Astrocyte (in vitro differentiated cells and primary cell): Measurements from ENCODE around the gene CPNE4. TPM values are rescaled to one million over a fixed set of nuclear protein-coding genes. Genes with fewer than 3 reads are reported as not detected.

Source experiments
- DNase-seq: peaks from one replicate; pipeline ENCODE4 v3.0.0-alpha.2; 2010; ENCODE audit warnings: low read depth
- FAIRE-seq: peaks from 2 replicates; lab custom pipeline; 2011; peaks lifted over from hg19 to GRCh38; lab: Jason Lieb, UNC
- H2AFZ ChIP-seq: 2 replicates; pipeline ENCODE4 v1.6.0; 2012; ENCODE audit warnings: low read depth, low read length, inconsistent platforms
- H3K27ac ChIP-seq: 2 replicates; pipeline ENCODE4 v1.5.1; 2011; ENCODE audit warnings: low read depth, low read length, inconsistent platforms
- H3K27me3 ChIP-seq: 2 replicates; pipeline ENCODE4 v1.6.0; 2011; ENCODE audit warnings: low read length, inconsistent platforms; ENCODE audit not compliant: insufficient read depth
- H3K36me3 ChIP-seq: 2 replicates; pipeline ENCODE4 v1.5.1; 2011; ENCODE audit warnings: low read length, inconsistent platforms; ENCODE audit not compliant: insufficient read depth
- H3K4me1 ChIP-seq: 2 replicates; pipeline ENCODE4 v1.5.1; 2011; ENCODE audit warnings: low read length, inconsistent platforms; ENCODE audit not compliant: insufficient read depth
- H3K4me2 ChIP-seq: 2 replicates; pipeline ENCODE4 v1.6.0; 2012; ENCODE audit warnings: low read length, inconsistent platforms
- H3K4me3 ChIP-seq: 2 replicates; pipeline ENCODE4 v1.5.1; 2011; ENCODE audit warnings: low read depth, mild to moderate bottlenecking, low read length, inconsistent platforms; ENCODE audit not compliant: insufficient read depth
- H3K79me2 ChIP-seq: 2 replicates; pipeline ENCODE4 v1.6.0; 2012; ENCODE audit warnings: mild to moderate bottlenecking, low read length, inconsistent platforms; ENCODE audit not compliant: insufficient read depth
- H3K9ac ChIP-seq: 2 replicates; pipeline ENCODE4 v1.6.0; 2012; ENCODE audit warnings: mild to moderate bottlenecking, low read length, inconsistent platforms
- H3K9me3 ChIP-seq: 2 replicates; pipeline ENCODE4 v1.5.1; 2012; ENCODE audit warnings: low read depth, mild to moderate bottlenecking, low read length, inconsistent platforms; ENCODE audit not compliant: insufficient read depth
- H4K20me1 ChIP-seq: 2 replicates; pipeline ENCODE4 v1.6.0; 2012; ENCODE audit warnings: low read length, inconsistent platforms; ENCODE audit not compliant: insufficient read depth
- H3K27ac Mint-ChIP-seq: one replicate; pipeline ENCODE4 v1.8.0; 2021; ENCODE audit warnings: mild to moderate bottlenecking, mixed read lengths; ENCODE audit not compliant: unreplicated experiment
- H3K27me3 Mint-ChIP-seq: one replicate; pipeline ENCODE4 v1.8.0; 2021; ENCODE audit warnings: low read depth, mixed read lengths; ENCODE audit not compliant: unreplicated experiment
- H3K36me3 Mint-ChIP-seq: one replicate; pipeline ENCODE4 v1.8.0; 2021; ENCODE audit warnings: low read depth, mixed read lengths; ENCODE audit not compliant: unreplicated experiment
- H3K4me1 Mint-ChIP-seq: one replicate; pipeline ENCODE4 v1.8.0; 2021; ENCODE audit warnings: low read depth, mixed read lengths; ENCODE audit not compliant: unreplicated experiment
- H3K4me3 Mint-ChIP-seq: one replicate; pipeline ENCODE4 v1.8.0; 2021; ENCODE audit warnings: mild to moderate bottlenecking, moderate library complexity, mixed read lengths; ENCODE audit not compliant: unreplicated experiment
- H3K9me3 Mint-ChIP-seq: one replicate; pipeline ENCODE4 v1.8.0; 2021; ENCODE audit warnings: mild to moderate bottlenecking, mixed read lengths; ENCODE audit not compliant: unreplicated experiment
- EZH2 ChIP-seq: IDR thresholded peaks from 2 replicates; pipeline ENCODE4 v1.6.1; 2012; ENCODE audit warnings: mild to moderate bottlenecking, low read length, inconsistent platforms; ENCODE audit not compliant: insufficient read depth
- total RNA-seq: library from RNA; stranded (reverse); gene quantifications from 2 replicates; pipeline ENCODE4 v1.2.1, GENCODE V29; 2021
- TF ChIP-seq, protein P1 (sequence below): IDR thresholded peaks from 2 replicates; pipeline ENCODE4 v1.5.1; 2011; ENCODE audit warnings: low read depth, mild to moderate bottlenecking, inconsistent platforms, low read length, moderate library complexity; ENCODE audit not compliant: insufficient read depth

CPNE4 gene
- total RNA-seq, 1 donor from 2014 or later = 0.68 TPM

DNA sequence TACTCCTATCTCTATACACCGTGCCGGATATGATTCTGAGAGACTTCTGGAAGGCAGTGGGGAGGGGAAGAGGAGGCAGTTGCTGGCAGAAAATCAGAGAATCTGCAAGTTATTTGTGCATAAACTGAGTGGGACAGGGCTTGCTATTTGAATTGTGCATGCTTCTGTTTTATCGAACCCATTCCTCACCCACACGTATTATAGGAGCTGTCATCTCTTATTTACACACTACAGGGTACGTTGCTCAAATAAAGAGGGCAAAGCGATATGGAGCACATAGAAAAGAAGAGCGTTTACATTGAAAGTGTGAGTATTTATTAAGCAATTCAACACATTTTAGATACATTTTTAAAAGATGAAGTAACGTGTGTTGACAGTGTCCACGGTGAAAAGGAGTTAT is 191.6 kb downstream of the CPNE4 start:
- Mint-ChIP-seq H3K27ac (no peak overlapping the region), H3K36me3 (no peaks in the 10 kb centered on the region), H3K9me3 (no peaks in the 10 kb centered on the region), H3K27me3 (peaks cover 4% of the 10 kb centered on the region), H3K4me1 (peaks cover 4% of the 10 kb centered on the region), H3K4me3 (no peak overlapping the region)
- no peak for TF ChIP-seq EZH2
- TF ChIP-seq, protein P1, sequence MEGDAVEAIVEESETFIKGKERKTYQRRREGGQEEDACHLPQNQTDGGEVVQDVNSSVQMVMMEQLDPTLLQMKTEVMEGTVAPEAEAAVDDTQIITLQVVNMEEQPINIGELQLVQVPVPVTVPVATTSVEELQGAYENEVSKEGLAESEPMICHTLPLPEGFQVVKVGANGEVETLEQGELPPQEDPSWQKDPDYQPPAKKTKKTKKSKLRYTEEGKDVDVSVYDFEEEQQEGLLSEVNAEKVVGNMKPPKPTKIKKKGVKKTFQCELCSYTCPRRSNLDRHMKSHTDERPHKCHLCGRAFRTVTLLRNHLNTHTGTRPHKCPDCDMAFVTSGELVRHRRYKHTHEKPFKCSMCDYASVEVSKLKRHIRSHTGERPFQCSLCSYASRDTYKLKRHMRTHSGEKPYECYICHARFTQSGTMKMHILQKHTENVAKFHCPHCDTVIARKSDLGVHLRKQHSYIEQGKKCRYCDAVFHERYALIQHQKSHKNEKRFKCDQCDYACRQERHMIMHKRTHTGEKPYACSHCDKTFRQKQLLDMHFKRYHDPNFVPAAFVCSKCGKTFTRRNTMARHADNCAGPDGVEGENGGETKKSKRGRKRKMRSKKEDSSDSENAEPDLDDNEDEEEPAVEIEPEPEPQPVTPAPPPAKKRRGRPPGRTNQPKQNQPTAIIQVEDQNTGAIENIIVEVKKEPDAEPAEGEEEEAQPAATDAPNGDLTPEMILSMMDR = no peak
- no peaks in the 10 kb centered on the region for H3K9me3 ChIP-seq
- DNase-seq (no peak), FAIRE-seq (no peak)
- H3K4me1 ChIP-seq = no peaks in the 10 kb centered on the region
- H3K4me3 ChIP-seq = no peak overlapping the region
- H3K27me3 ChIP-seq = no peaks in the 10 kb centered on the region
- no peaks in the 10 kb centered on the region for H3K36me3 ChIP-seq
- H2AFZ ChIP-seq = no peak overlapping the region
- no peak overlapping the region for H3K27ac ChIP-seq
- no peak overlapping the region for H3K9ac ChIP-seq
- no peak overlapping the region for H3K4me2 ChIP-seq
- no peaks in the 10 kb centered on the region for H3K79me2 ChIP-seq
- no peaks in the 10 kb centered on the region for H4K20me1 ChIP-seq

DNA sequence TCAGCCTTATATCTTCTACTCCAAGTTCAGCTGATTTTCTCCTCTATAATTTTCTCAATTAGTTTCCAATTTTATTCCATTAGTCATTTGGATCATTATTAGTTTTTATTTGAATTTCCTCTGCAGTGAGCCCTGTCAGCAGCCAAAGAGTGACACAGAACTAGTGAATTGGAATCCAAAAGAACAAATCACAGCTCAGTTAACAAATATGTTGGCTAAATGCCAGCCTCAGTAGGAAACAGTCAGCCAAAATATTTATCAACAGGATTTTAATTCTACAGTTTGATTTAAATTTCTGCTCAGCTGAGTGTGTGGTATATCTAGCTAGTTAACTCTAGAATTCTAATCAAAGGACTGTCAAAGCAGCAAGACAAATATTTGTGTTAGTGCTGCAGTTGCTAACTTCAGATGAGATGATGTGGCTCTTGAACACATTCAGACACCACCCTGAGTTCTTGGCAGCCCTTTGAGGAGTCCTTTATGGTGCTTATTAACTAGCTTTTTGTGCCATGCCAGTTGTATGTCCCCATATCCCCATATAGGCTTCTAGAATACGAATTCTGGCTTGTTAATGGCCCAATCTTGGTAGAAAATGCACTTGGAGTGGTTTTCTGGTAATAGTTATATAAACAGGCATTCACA is 194.5 kb downstream of the CPNE4 start:
- no peaks in the 10 kb centered on the region for H3K79me2 ChIP-seq
- FAIRE-seq (no peak), DNase-seq (peak; percentile 2)
- H3K4me1 ChIP-seq = no peaks in the 10 kb centered on the region
- H3K9ac ChIP-seq = no peak overlapping the region
- no peak overlapping the region for H3K4me3 ChIP-seq
- H3K36me3 ChIP-seq = no peaks in the 10 kb centered on the region
- Mint-ChIP-seq H3K36me3 (no peaks in the 10 kb centered on the region), H3K27me3 (no peaks in the 10 kb centered on the region), H3K4me3 (no peak overlapping the region), H3K27ac (no peak overlapping the region), H3K9me3 (no peaks in the 10 kb centered on the region), H3K4me1 (peaks cover 4% of the 10 kb centered on the region)
- no peaks in the 10 kb centered on the region for H3K9me3 ChIP-seq
- TF ChIP-seq, protein P1 = no peak
- TF ChIP-seq EZH2 = no peak
- no peaks in the 10 kb centered on the region for H3K27me3 ChIP-seq
- H4K20me1 ChIP-seq = no peaks in the 10 kb centered on the region
- no peak overlapping the region for H3K4me2 ChIP-seq
- no peak overlapping the region for H3K27ac ChIP-seq
- H2AFZ ChIP-seq = no peak overlapping the region

DNA sequence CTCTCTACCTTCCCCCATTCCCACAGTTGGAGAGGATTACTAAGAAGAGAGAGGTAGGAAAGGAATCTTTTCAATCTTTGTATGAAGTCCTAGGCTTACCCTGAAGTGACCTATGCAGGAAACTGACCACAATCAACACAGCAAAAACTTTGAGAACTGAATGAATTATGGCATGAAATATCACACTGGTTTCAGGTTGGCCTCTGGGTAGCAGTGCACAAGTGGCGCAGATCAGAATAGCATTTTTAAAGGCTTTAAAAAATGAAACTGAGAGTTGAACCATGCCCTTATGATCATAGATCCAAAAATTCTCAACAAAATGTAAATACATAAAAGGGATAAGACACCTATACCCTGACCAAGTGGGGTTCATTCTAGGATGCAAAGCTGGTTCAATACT is 198.9 kb downstream of the CPNE4 start:
- no peaks in the 10 kb centered on the region for H3K9me3 ChIP-seq
- DNase-seq (no peak), FAIRE-seq (no peak)
- Mint-ChIP-seq H3K4me3 (no peak overlapping the region), H3K4me1 (peaks cover 4% of the 10 kb centered on the region), H3K36me3 (no peaks in the 10 kb centered on the region), H3K9me3 (no peaks in the 10 kb centered on the region), H3K27me3 (no peaks in the 10 kb centered on the region), H3K27ac (no peak overlapping the region)
- H3K9ac ChIP-seq = no peak overlapping the region
- TF ChIP-seq, protein P1 = no peak
- no peak for TF ChIP-seq EZH2
- H3K79me2 ChIP-seq = no peaks in the 10 kb centered on the region
- H2AFZ ChIP-seq = no peak overlapping the region
- H4K20me1 ChIP-seq = no peaks in the 10 kb centered on the region
- no peaks in the 10 kb centered on the region for H3K36me3 ChIP-seq
- no peak overlapping the region for H3K4me2 ChIP-seq
- H3K4me1 ChIP-seq = no peaks in the 10 kb centered on the region
- no peak overlapping the region for H3K27ac ChIP-seq
- H3K27me3 ChIP-seq = no peaks in the 10 kb centered on the region
- no peak overlapping the region for H3K4me3 ChIP-seq
